Epithelial cell of proximal tubule (primary cell): Measurements from ENCODE around the gene ADARB2. TPM values are rescaled to one million over a fixed set of nuclear protein-coding genes. Genes with fewer than 3 reads are reported as not detected.
"Not testable (repeated sequence)": the region's sequence is repeated elsewhere in the genome, so short reads cannot be mapped to it uniquely, and the experiment has no call there.

Experiments used
- DNase-seq: peaks from one replicate; pipeline ENCODE4 v3.0.0-alpha.2; 2011; ENCODE audit warnings: low read depth
- H3K4me3 ChIP-seq: 2 replicates; pipeline ENCODE4 v1.5.1; 2011; ENCODE audit warnings: low read depth, mild to moderate bottlenecking, low read length
- total RNA-seq: library from RNA; depleted of rRNA; stranded (reverse); fragments of >200 nt; gene quantifications from 2 replicates; pipeline ENCODE4 v1.2.3, GENCODE V29; 2015
- TF ChIP-seq, protein P1 (sequence below): conservative IDR thresholded peaks from 2 replicates; pipeline ENCODE4 v1.5.1; 2012; ENCODE audit warnings: low read depth, mild to moderate bottlenecking, low read length

ADARB2 gene
- total RNA-seq, 1 donor from 2014 or later = 0.63 TPM

DNA sequence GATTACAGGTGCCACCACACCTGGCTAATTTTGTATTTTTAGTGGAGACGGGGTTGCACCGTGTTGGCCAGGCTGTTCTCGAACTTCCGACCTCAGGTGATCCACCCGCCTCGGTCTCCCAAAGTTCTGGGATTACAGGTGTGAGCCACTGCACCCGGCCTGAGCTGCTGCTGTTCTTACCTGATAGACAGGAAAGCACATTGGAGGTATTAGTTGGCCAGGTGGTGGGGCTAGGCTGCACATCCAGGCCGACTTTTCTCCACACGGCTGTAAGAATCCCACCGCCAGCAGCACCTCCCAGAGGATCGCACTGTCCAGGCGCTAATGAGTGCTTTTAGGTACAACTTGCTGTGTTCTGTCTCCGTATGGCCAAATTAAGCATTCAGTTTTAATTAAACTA, 568.6 kb downstream of the ADARB2 start:
- TF ChIP-seq, protein P1, sequence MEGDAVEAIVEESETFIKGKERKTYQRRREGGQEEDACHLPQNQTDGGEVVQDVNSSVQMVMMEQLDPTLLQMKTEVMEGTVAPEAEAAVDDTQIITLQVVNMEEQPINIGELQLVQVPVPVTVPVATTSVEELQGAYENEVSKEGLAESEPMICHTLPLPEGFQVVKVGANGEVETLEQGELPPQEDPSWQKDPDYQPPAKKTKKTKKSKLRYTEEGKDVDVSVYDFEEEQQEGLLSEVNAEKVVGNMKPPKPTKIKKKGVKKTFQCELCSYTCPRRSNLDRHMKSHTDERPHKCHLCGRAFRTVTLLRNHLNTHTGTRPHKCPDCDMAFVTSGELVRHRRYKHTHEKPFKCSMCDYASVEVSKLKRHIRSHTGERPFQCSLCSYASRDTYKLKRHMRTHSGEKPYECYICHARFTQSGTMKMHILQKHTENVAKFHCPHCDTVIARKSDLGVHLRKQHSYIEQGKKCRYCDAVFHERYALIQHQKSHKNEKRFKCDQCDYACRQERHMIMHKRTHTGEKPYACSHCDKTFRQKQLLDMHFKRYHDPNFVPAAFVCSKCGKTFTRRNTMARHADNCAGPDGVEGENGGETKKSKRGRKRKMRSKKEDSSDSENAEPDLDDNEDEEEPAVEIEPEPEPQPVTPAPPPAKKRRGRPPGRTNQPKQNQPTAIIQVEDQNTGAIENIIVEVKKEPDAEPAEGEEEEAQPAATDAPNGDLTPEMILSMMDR = no peak
- no peak for DNase-seq

DNA sequence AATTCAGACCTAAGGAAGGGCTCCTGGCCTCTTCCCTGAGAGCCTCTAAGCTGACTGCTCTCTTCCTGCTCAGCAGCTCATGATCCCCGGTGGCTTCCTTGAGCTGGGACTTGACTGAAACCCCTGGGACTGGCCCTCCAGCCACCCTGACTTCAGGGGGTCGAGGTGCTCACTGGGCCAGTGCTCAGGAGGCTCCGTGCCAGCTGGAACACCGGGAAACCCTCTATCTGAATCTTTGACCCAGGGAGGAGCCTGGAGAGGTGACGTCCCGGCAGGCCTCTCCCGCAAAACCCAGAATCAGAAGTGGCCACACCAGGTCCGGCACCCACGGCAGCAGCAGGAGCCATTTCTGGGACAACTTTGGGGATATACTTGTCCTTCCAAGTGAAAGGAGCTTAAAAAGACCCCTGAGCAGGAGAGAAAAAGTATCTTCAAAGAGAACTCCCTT, 570.5 kb downstream of the ADARB2 start:
- TF ChIP-seq, protein P1 = no peak
- no peak overlapping the region for H3K4me3 ChIP-seq
- DNase-seq = no peak

More for the DNA sequence above, 568.6 kb downstream of the ADARB2 start:
- no peak overlapping the region for H3K4me3 ChIP-seq

DNA sequence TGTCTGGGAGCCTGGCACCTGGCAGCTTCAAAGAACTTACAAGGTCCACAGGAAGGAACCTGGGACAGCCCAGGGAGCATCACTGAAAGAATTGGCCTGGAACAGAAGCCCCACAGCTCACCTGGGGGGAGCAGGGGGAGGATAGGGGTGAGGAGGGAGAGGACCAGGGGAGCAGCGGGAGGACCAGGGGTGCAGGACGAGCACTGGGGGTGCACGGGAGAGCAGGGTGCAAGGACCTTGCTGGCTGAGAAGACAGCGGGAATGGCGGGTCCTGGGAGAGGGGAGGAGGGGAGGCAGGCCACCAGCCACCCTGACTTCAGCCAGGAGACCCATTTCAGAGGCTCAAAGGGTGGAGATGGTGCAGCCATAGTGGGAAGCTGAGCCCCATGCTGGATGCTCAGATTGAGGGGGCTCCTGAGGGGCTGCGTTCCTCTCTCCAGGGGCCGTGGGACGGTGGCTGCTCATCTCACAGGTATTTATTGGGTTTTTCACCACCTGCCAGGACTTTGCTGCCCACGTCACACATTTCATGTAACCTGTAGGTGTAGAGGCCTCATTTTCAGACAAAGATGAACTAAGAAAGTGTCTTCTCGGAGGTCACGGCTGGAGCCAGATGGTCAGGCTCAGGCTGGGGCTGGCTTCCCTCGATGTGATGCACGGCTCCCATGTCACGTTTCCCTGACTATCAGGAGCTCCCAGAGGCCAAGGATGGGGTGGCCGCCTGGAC, 571.1 kb downstream of the ADARB2 start:
- no peak overlapping the region for H3K4me3 ChIP-seq
- TF ChIP-seq, protein P1 = no peak
- DNase-seq = no peak

DNA sequence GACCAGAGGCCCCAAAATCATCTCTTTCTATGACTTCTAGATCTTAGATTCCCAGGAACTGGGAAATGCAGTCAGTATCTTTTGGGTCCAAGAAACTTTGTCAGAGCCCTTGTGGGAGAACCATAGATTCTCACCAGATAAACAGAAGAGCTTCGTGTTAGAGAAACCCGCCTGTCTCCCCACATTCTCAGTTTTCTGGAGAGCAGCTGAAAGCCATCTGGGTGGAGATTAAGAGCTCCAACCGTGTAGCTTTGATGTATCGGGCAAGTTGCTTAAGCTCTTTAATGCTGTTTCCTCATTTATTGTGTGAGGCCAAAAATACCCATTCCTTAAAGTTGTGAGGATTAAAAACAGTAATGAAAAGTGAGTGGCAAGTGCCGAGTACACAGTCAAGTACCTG, 573.5 kb downstream of the ADARB2 start:
- no peak overlapping the region for H3K4me3 ChIP-seq
- TF ChIP-seq, protein P1 = no peak
- DNase-seq = no peak

DNA sequence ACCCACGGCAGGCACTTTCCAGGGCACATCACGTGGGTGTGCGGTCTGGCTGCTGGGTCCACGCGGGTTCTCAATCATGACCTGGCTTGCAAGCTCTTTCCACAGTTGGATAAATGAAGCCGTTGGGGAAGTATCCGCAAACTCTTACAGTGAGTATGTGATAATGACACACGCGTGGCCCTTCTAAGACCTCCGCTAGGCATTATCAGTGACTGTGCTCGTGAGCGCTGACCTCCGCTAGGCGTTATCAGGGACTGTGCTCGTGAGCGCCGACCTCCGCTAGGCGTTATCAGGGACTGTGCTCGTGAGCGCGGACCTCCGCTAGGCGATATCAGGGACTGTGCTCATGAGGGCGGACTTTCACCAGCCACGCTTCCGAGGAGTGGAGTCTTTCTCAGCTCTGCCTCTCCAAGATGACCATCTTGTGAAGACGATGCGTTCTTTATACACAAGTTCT, 574.1 kb downstream of the ADARB2 start:
- no peak for DNase-seq
- H3K4me3 ChIP-seq = no peak overlapping the region
- TF ChIP-seq, protein P1 = no peak

DNA sequence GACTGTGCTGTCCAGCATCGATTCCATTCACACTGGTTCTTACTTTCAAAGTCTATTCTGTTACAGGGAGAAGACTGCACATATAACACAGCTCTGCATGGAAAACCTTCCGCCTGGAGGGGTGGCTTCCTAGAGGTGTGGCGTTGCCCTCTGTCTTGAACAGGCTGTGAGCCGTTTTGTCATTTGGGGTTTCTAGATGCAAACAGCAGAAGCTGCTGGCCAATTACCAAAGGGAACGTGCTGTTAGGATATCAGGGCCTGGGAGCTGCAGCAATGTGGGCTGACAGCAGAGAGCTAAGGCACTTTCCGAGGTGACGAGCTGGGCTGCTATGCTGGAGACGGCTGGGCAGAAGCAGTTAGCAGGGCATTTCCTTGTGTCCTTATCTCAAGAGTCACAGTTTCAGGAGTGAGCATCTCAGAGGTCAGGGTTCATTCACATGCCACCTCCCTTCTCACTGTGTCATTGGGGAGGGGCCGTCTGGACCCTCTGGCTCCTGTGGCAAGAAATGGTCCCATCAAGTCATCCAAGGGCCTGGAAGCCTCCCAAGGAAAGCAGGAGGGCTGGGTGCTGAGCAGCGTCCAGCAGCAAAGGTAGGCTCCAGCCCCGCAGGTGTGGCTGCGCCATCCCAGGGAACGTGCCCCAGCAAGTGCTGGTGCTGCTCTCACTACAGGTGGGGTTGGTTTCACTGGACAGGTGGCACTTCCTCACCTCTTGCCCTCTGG, 574.7 kb downstream of the ADARB2 start:
- TF ChIP-seq, protein P1 = no peak
- DNase-seq = no peak
- H3K4me3 ChIP-seq = no peak overlapping the region

DNA sequence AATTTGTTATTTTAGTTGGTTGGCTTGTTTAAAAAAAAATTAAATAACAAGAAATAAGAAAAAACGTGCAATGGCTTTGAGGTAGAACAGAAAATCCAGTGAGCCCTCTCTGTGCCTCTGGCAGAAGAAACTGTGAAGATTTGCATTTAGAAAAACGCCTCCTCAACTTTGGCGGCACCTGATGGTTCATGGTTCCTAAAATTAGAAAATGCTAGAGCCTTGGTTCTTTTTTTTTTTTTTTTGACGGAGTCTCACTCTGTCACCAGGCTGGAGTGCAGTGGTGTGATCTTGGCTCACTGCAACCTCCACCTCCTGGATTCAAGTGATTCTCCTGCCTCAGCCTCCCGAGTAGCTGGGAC, 576.0 kb downstream of the ADARB2 start:
- not testable (repeated sequence) for DNase-seq

More for the DNA sequence above, 576.0 kb downstream of the ADARB2 start:
- not testable (repeated sequence) for H3K4me3 ChIP-seq
